ENCODE results near the gene SLC5A6. TPM values are rescaled to one million over a fixed set of nuclear protein-coding genes. Genes with fewer than 3 reads are reported as not detected.

The SLC5A6 gene
- 63.6 and 76.3 TPM in 2 replicates for total RNA-seq (ENCODE audit: low replicate concordance)
- long read RNA-seq, transcript SLC5A6-201 (17 exons, 3,231 nt): major isoform, 25 of 149 reads
- long read RNA-seq, partial matches to known transcripts: 34 of 149 reads
- long read RNA-seq, other reads (novel, unspliced or antisense): 90 of 149 reads

DNA sequence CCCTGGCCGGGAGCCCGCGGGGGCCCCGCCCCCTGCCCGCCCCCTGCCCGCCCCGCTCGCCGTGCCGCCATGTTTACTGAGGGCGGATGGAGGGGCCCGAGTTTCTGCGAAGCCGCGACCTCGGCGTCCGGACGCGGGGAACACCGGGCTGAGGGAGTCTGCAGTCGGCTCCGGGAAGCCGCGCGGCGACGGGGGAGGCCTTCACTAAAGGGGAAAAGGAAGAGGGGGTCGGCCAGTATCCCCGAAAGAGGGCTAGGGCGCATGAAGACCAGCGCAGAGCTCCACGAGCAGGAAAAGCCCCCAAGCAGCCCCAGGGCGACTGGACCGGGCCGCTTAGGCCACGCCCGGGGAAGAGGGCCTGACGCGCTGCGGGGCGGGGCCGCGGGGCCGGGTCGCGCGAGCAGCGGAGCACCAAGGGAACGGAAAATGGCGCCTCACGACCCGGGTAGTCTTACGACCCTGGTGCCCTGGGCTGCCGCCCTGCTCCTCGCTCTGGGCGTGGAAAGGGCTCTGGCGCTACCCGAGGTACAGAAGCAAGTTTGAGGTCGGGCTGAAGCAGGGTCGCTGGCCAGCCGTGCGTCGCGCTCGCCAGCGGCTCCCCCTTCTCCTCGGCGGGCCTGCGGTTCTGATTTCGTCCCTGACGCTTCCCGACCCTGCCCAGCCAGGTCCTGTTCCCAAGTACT is at the start of gene SLC5A6, which contains the start of gene ATRAID:
SLC5A6 (minus strand) TSS at position 326 of the 683 bp plus-strand sequence. CDS start 4,618 bp downstream, outside the sequence.
ATRAID (plus strand) TSS at position 99 of the 683 bp plus-strand sequence; CDS start at position 427, 328 bp downstream.
- Mint-ChIP-seq H3K36me3 (peaks cover 31% of the 10 kb centered on the region), H3K9me3 (no peaks in the 10 kb centered on the region), H3K27ac (peak within 1 kb of the TSS; percentile 99), H3K4me3 (peak within 1 kb of the TSS; percentile 99), H3K4me1 (ENCODE audit: unreplicated experiment) (peaks cover 38% of the 10 kb centered on the region), H3K27me3 (no peaks in the 10 kb centered on the region)
- DNase-seq (ENCODE audit: extremely low spot score, unreplicated experiment): peak; percentile 92
- TF ChIP-seq, protein P1, sequence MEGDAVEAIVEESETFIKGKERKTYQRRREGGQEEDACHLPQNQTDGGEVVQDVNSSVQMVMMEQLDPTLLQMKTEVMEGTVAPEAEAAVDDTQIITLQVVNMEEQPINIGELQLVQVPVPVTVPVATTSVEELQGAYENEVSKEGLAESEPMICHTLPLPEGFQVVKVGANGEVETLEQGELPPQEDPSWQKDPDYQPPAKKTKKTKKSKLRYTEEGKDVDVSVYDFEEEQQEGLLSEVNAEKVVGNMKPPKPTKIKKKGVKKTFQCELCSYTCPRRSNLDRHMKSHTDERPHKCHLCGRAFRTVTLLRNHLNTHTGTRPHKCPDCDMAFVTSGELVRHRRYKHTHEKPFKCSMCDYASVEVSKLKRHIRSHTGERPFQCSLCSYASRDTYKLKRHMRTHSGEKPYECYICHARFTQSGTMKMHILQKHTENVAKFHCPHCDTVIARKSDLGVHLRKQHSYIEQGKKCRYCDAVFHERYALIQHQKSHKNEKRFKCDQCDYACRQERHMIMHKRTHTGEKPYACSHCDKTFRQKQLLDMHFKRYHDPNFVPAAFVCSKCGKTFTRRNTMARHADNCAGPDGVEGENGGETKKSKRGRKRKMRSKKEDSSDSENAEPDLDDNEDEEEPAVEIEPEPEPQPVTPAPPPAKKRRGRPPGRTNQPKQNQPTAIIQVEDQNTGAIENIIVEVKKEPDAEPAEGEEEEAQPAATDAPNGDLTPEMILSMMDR (conservative IDR thresholded peaks at IDR 0.05): no peak

DNA sequence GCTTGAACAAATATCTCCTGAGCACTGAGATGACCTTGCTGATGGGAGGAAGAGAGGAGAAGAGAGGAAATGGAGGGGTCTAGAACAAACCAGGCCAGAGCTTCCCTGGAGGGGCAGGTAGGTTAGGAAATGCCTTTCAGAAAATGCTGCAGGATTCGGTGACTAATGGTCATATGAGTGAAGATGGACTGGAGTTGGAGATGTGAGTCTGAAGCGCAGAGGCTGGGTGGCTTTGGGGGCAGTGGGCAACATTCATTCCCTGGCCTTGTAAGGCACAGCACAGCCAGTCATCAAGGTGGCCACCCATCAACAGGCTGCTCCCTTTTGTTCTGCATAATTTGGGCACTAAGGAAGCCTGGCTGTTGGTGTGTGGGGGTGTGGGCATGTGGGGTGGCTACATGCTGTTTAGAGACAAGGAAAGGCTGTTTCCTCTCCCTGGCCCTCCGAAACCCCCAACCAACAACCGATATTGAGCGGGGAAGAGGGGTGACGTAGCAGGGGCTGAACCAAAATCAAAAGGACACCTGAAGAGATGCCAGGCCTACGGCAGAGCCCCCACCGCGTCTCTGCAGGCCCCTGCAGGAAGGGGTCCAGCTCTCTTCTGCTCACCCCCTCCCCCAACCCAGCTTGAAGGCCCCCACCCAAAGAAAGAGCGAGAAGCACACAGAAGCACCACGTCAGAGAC is 49.3 kb upstream of the SLC5A6 start:
- peak overlapping the region; percentile 64 for H3K4me3 Mint-ChIP-seq
- no peaks in the 10 kb centered on the region for H3K9me3 Mint-ChIP-seq
- peaks cover 74% of the 10 kb centered on the region for H3K27me3 Mint-ChIP-seq
- TF ChIP-seq, protein P1 (conservative IDR thresholded peaks at IDR 0.05): no peak
- H3K27ac Mint-ChIP-seq: peak overlapping the region; percentile 31
- peaks cover 3% of the 10 kb centered on the region for H3K36me3 Mint-ChIP-seq
- H3K4me1 Mint-ChIP-seq (ENCODE audit: unreplicated experiment): peaks cover 17% of the 10 kb centered on the region
- no peak for DNase-seq (ENCODE audit: extremely low spot score, unreplicated experiment)

DNA sequence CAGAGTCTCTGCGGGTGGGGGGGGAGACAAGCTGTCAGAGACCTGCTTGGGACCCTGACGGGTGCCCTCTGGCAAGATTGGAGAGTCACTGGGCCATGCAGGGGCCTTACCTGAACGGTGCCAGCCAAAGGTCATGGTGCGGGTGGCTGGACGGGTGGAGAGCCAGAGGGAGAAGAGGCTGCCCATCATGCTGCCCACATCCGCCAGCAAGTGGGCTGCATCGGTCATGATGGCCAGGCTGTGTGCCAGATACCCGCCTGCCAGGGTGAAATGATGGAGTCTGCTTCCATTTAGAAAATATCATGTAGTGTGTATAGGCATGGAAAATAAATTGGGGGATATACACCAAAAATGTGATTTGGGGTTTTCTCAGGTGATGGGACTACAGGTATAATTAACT is 46.0 kb upstream of the SLC5A6 start:
- no peaks in the 10 kb centered on the region for H3K9me3 Mint-ChIP-seq
- peaks cover 7% of the 10 kb centered on the region for H3K4me1 Mint-ChIP-seq (ENCODE audit: unreplicated experiment)
- H3K4me3 Mint-ChIP-seq: no peak overlapping the region
- TF ChIP-seq, protein P1 (conservative IDR thresholded peaks at IDR 0.05): no peak
- no peak overlapping the region for H3K27ac Mint-ChIP-seq
- H3K36me3 Mint-ChIP-seq: peaks cover under 1% of the 10 kb centered on the region
- peaks cover 78% of the 10 kb centered on the region for H3K27me3 Mint-ChIP-seq
- DNase-seq (ENCODE audit: extremely low spot score, unreplicated experiment): no peak

DNA sequence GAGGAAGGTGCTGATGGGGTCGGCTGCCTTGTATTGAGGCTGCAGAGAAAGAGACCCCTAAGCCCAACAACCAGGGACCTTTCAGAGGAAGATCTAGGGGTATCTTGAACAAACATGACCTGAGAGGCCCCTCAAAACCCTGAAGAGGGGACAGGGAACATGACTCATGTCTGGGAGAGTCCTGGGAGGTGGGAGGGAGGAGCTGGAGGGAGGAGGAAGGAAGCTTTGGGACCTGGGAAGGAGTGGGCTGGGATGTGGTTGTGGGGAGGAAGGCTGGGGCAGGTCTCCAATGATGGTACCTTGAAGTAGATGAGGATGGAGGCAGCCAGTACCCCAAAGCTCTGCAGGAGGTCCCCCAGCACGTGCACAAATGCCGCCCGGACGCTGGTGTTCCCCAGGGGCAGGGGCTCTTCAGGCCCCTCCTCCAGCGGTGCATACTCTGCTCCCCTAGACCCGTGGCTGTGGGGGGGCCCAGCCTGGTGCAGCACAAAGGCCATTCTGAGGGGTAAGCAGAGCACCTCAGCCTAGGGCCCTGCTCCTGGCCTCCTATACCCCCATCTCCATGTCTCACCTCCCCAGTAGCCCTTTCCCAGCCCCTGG is 44.9 kb upstream of the SLC5A6 start:
- H3K9me3 Mint-ChIP-seq: no peaks in the 10 kb centered on the region
- no peaks in the 10 kb centered on the region for H3K36me3 Mint-ChIP-seq
- peaks cover 80% of the 10 kb centered on the region for H3K27me3 Mint-ChIP-seq
- no peak for DNase-seq (ENCODE audit: extremely low spot score, unreplicated experiment)
- H3K4me1 Mint-ChIP-seq (ENCODE audit: unreplicated experiment): peaks cover 7% of the 10 kb centered on the region
- TF ChIP-seq, protein P1 (conservative IDR thresholded peaks at IDR 0.05): no peak
- H3K4me3 Mint-ChIP-seq: no peak overlapping the region
- H3K27ac Mint-ChIP-seq: no peak overlapping the region

DNA sequence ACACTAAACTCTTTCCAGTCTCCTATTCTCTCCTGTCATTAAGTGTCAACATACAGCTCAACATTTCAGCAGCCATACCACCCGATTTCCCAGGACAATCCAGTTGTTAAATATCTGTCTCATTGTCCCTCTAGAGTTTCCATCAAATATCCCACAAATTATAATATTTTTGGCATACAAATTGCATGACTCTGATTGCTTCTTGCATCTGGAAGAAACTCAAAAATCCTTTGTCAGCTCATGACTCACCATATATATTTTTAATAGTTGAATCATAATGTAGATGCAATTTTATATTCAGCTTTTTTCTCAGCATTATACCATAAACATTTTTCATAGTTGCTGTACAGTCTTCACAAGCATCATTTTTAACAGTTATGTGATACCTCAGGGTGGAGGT is 43.6 kb upstream of the SLC5A6 start:
- H3K4me3 Mint-ChIP-seq: no peak overlapping the region
- H3K36me3 Mint-ChIP-seq: no peaks in the 10 kb centered on the region
- H3K27ac Mint-ChIP-seq: no peak overlapping the region
- TF ChIP-seq, protein P1 (conservative IDR thresholded peaks at IDR 0.05): no peak
- no peak for DNase-seq (ENCODE audit: extremely low spot score, unreplicated experiment)
- peaks cover 80% of the 10 kb centered on the region for H3K27me3 Mint-ChIP-seq
- H3K9me3 Mint-ChIP-seq: no peaks in the 10 kb centered on the region
- peaks cover under 1% of the 10 kb centered on the region for H3K4me1 Mint-ChIP-seq (ENCODE audit: unreplicated experiment)
